B cell (primary cell): ENCODE data around the gene SRC. TPM values are rescaled to one million over a fixed set of nuclear protein-coding genes. Genes with fewer than 3 reads are reported as not detected.

Experiments
- ATAC-seq: fragments of 200-7000 bp; cut with Tn5 transposase; one replicate; pipeline ENCODE4 v1.10.0; 2021; ENCODE audit warnings: low read depth, mild to moderate bottlenecking, moderate number of reproducible peaks, moderate library complexity
- CTCF ChIA-PET: fragments of 350-600 bp; sonication (Branson Sonifier 250); formaldehyde crosslinking; loops from one replicate; lab custom pipeline; 2021; ENCODE audit warnings: antibody characterized with exemption, inconsistent platforms; lab: Charles Lee
- POLR2A ChIA-PET: fragments of 350-600 bp; sonication (Branson Sonifier 250); formaldehyde crosslinking; loops from one replicate; lab custom pipeline; 2021; ENCODE audit warnings: antibody characterized with exemption; lab: Charles Lee
- DNase-seq: peaks from one replicate; pipeline ENCODE4 v3.0.0; 2013
- H2AFZ ChIP-seq: 2 replicates; pipeline ENCODE4 v1.6.1; 2012; ENCODE audit warnings: mild to moderate bottlenecking, low read depth, low read length; ENCODE audit not compliant: insufficient read depth, poor library complexity, severe bottlenecking
- H3K27ac ChIP-seq, 2 donors: 1 replicate in 1 of 2; 2 replicates in 1 of 2; pipeline ENCODE4 v1.5.1; 2012 to 2013; ENCODE audit warnings: low read length in 2 of 2, mild to moderate bottlenecking in 2 of 2, moderate library complexity in 1 of 2
- H3K27me3 ChIP-seq, 4 experiments: fragments of 200-600 bp in 1 of 4; sonication (generic) in 1 of 4; replicated peaks in 1 of 4; 1 replicate in 2 of 4; 2 replicates in 2 of 4; pipeline versions ENCODE4 v1.6.1 to v1.7.0; 2013 to 2016; ENCODE audit warnings: low read length in 3 of 4, mild to moderate bottlenecking in 2 of 4, mixed read lengths in 1 of 4, moderate library complexity in 1 of 4; ENCODE audit not compliant: insufficient read depth in 4 of 4, control insufficient read depth in 3 of 4; ENCODE audit errors: control extremely low read depth in 1 of 4
- H3K36me3 ChIP-seq, 2 experiments: replicated peaks in 1 of 2; 1 replicate in 1 of 2; 2 replicates in 1 of 2; pipeline versions ENCODE4 v1.6.1 to v1.7.1; 2013; ENCODE audit warnings: low read length in 1 of 2; ENCODE audit not compliant: insufficient read depth in 2 of 2, control insufficient read depth in 1 of 2; ENCODE audit errors: control extremely low read depth in 1 of 2, extremely low read depth in 1 of 2
- H3K4me1 ChIP-seq, 2 donors: fragments of 200-600 bp in 1 of 2; sonication (generic) in 1 of 2; 1 replicate in 1 of 2; 2 replicates in 1 of 2; pipeline versions ENCODE4 v1.5.1 to v1.6.1; 2013 to 2017; ENCODE audit warnings: low read length in 2 of 2; ENCODE audit not compliant: control insufficient read depth in 2 of 2, insufficient read depth in 2 of 2
- H3K4me2 ChIP-seq: replicated peaks from 2 replicates; pipeline ENCODE3; 2012; ENCODE audit warnings: mild to moderate bottlenecking, low read depth, low read length; ENCODE audit not compliant: poor library complexity, severe bottlenecking
- H3K4me3 ChIP-seq, 5 experiments: fragments of 200-600 bp in 1 of 5; sonication (generic) in 1 of 5; 1 replicate in 3 of 5; 2 replicates in 2 of 5; pipeline versions ENCODE4 v1.5.1 to v1.7.0; 2011 to 2016; ENCODE audit warnings: low read length in 4 of 5, mild to moderate bottlenecking in 4 of 5, low read depth in 2 of 5, control low read depth in 1 of 5, moderate library complexity in 1 of 5; ENCODE audit not compliant: insufficient read depth in 1 of 5; ENCODE audit errors: control extremely low read depth in 1 of 5, extremely low read depth in 1 of 5
- H3K79me2 ChIP-seq: fragments of 200-600 bp; sonication (generic); one replicate; pipeline ENCODE4 v1.6.0; 2016; ENCODE audit warnings: low read length; ENCODE audit not compliant: control insufficient read depth, insufficient read depth
- H3K9ac ChIP-seq: fragments of 200-600 bp; sonication (generic); 2 replicates; pipeline ENCODE4 v1.6.1; 2017; ENCODE audit warnings: mild to moderate bottlenecking, low read length, moderate library complexity
- H3K9me3 ChIP-seq, 3 donors: one replicate each; pipeline versions ENCODE4 v1.6.1 to v1.7.1; 2013; ENCODE audit warnings: low read length in 2 of 3; ENCODE audit not compliant: control insufficient read depth in 2 of 3, insufficient read depth in 1 of 3; ENCODE audit errors: control extremely low read depth in 1 of 3
- H4K20me1 ChIP-seq: 2 replicates; pipeline ENCODE4 v1.6.0; 2012; ENCODE audit warnings: mild to moderate bottlenecking, low read length; ENCODE audit not compliant: insufficient read depth, control insufficient read depth, poor library complexity, severe bottlenecking
- H3K27ac Mint-ChIP-seq: one replicate; pipeline ENCODE4 v1.8.0; 2021; ENCODE audit warnings: mixed read lengths
- H3K27me3 Mint-ChIP-seq: one replicate; pipeline ENCODE4 v1.8.0; 2021; ENCODE audit warnings: mixed read lengths
- H3K4me1 Mint-ChIP-seq: one replicate; pipeline ENCODE4 v1.8.0; 2021; ENCODE audit warnings: mixed read lengths
- H3K4me3 Mint-ChIP-seq: one replicate; pipeline ENCODE4 v1.8.0; 2021; ENCODE audit warnings: mixed read lengths
- H3K9me3 Mint-ChIP-seq: one replicate; pipeline ENCODE4 v1.8.0; 2022; ENCODE audit warnings: mixed read lengths; ENCODE audit not compliant: insufficient read depth
- EZH2 ChIP-seq: IDR thresholded peaks from 2 replicates; pipeline ENCODE4 v1.6.1; 2012; ENCODE audit warnings: borderline replicate concordance, low read depth, mild to moderate bottlenecking, moderate library complexity, low read length; ENCODE audit not compliant: insufficient read depth, poor library complexity, severe bottlenecking
- WGBS: methylation state at CpG from one replicate; pipeline ENCODE4 v1.1.5; 2013; ENCODE audit warnings: missing lambda C conversion rate; ENCODE audit not compliant: insufficient coverage; 5-methylcytosine and 5-hydroxymethylcytosine counted together
- intact Hi-C: fragments of 100-400 bp; cut with micrococcal nuclease; formaldehyde crosslinking; loops from one replicate; pipeline ENCODE4 v1.10.0; 2022
- polyA plus RNA-seq: library from polyadenylated mRNA; depleted of rRNA; stranded (reverse); fragments of >200 nt; gene quantifications from 2 replicates; pipeline ENCODE4 v1.2.3, GENCODE V29; 2012
- total RNA-seq, 2 donors: library from RNA; stranded (reverse); fragments of 120-200 nt in 1 of 2; gene quantifications; 1 replicate in 1 of 2; 2 replicates in 1 of 2; pipeline versions ENCODE4 v1.2.3 to v1.2.4, GENCODE V29; 2013 to 2022
- TF ChIP-seq, protein P1 (sequence below): fragments of 200-600 bp; IDR thresholded peaks from one replicate; pipeline ENCODE4 v1.8.0; 2022; ENCODE audit warnings: antibody characterized with exemption, mild to moderate bottlenecking

Gene SRC
- total and polyA plus RNA-seq, 2 donors (not counting 1 experiment from before 2014, with no cell fraction given) = 6.5 to 16.8 TPM

DNA sequence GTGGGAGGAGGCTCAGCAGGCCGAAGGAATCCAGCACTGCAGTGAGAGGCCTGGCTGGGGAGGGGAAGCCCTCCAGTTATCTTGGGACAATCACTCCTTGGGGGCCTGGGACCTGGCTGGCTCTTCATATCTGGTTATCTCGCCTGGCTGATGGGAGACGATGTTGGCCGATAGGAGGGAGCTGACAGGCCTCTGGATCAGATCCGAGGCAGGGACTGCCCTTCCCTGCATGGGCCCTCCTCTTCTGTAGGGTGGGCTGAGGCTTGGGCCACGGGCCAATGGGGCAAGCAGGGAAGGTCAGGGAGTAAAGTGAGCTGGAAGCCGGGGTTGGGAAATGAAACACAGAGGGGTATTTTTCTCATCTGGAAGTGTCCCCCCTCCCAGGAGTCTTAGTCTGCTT lies 31.3 kb upstream of the SRC start:
- intact Hi-C loops = loop anchor here (5.0 kb wide), 1 partner anchor 42 kb away; no protein-coding TSS in a partner anchor
- Histone ChIP-seq H3K27ac (peak overlapping the region; percentile 93 to 100), H3K36me3 (peaks cover 3 to 42% of the 10 kb centered on the region in 2 experiments), H3K9ac (no peak overlapping the region), H3K4me2 (peak overlapping the region; percentile 84), H4K20me1 (no peaks in the 10 kb centered on the region), H3K79me2 (peaks cover 25% of the 10 kb centered on the region), H3K4me1 (peaks cover 38 to 42% of the 10 kb centered on the region in 2 donors), H3K9me3 (no peaks in the 10 kb centered on the region), H3K27me3 (no peaks in the 10 kb centered on the region), H3K4me3 (no peak overlapping the region), H2AFZ (no peak overlapping the region)
- DNase-seq (no peak), ATAC-seq (no peak)
- Mint-ChIP-seq H3K4me3 (peak overlapping the region; percentile 68), H3K27ac (peak overlapping the region; percentile 92), H3K4me1 (peaks cover 54% of the 10 kb centered on the region), H3K27me3 (no peaks in the 10 kb centered on the region), H3K9me3 (no peaks in the 10 kb centered on the region)
- ChIA-PET CTCF (interaction anchor here (1.7 kb wide), 1 partner anchor 112 kb away, joined by 4 read pairs; no protein-coding TSS in a partner anchor), POLR2A (no interaction called here)
- WGBS = 97% methylated on average over 5 of the region's 7 CpGs
- TF ChIP-seq EZH2 = no peak
- TF ChIP-seq, protein P1, sequence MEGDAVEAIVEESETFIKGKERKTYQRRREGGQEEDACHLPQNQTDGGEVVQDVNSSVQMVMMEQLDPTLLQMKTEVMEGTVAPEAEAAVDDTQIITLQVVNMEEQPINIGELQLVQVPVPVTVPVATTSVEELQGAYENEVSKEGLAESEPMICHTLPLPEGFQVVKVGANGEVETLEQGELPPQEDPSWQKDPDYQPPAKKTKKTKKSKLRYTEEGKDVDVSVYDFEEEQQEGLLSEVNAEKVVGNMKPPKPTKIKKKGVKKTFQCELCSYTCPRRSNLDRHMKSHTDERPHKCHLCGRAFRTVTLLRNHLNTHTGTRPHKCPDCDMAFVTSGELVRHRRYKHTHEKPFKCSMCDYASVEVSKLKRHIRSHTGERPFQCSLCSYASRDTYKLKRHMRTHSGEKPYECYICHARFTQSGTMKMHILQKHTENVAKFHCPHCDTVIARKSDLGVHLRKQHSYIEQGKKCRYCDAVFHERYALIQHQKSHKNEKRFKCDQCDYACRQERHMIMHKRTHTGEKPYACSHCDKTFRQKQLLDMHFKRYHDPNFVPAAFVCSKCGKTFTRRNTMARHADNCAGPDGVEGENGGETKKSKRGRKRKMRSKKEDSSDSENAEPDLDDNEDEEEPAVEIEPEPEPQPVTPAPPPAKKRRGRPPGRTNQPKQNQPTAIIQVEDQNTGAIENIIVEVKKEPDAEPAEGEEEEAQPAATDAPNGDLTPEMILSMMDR = no peak

DNA sequence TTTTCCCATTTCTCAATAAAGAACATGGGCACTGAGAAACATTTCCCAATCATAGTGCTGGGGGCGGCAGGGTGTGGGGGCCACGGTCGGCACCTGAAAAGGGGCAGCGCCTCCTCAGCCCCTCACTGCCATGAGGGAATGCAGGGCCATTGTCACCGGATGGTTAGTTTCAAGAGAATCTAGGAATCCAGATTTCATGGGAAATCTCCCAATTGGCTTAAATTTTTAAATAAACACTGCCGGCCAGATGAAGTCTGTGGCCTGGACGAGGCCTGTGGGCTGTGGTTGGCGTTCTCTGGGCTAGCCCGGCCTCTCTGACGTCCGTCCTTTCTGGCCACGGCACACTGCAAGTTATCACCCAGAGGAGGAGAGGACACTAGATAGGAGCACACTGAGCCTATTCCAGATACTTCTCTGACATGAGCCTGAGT lies 30.9 kb upstream of the SRC start:
- no peaks in the 10 kb centered on the region for H3K9me3 Mint-ChIP-seq
- Histone ChIP-seq H3K4me3 (peak overlapping the region in 1 of 5 experiments; percentile 45), H3K9me3 (no peaks in the 10 kb centered on the region), H3K27ac (peak overlapping the region; percentile 93 to 100), H4K20me1 (no peaks in the 10 kb centered on the region), H3K9ac (peak overlapping the region; percentile 70), H2AFZ (no peak overlapping the region), H3K36me3 (peaks cover 3 to 41% of the 10 kb centered on the region in 2 experiments), H3K4me1 (peaks cover 38 to 42% of the 10 kb centered on the region in 2 donors), H3K27me3 (no peaks in the 10 kb centered on the region), H3K79me2 (peaks cover 21% of the 10 kb centered on the region), H3K4me2 (peak overlapping the region; percentile 84)
- no peak for DNase-seq
- CTCF ChIA-PET = interaction anchor here (1.7 kb wide), 2 partner anchors 44 to 112 kb away, joined by 4 to 5 read pairs; no protein-coding TSS in a partner anchor
- intact Hi-C loops = loop anchor here (5.0 kb wide), 1 partner anchor 43 kb away; no protein-coding TSS in a partner anchor
- H3K27ac Mint-ChIP-seq = peak overlapping the region; percentile 92
- ATAC-seq = no peak
- POLR2A ChIA-PET = no interaction called here
- H3K4me3 Mint-ChIP-seq = peak overlapping the region; percentile 68
- 97% methylated on average over 10 of the region's 12 CpGs for WGBS
- TF ChIP-seq, protein P1 = no peak
- no peak for TF ChIP-seq EZH2
- H3K27me3 Mint-ChIP-seq = no peaks in the 10 kb centered on the region
- peaks cover 55% of the 10 kb centered on the region for H3K4me1 Mint-ChIP-seq
